ENCODE data around the gene RGS3.

Gene RGS3

GRCh38 chr9:113514061-113514460, 50.5 kb downstream of the RGS3 start:
- no peak for DNase-seq

- DNase-seq = no peak
These were observed 51.2 kb downstream of the RGS3 start for GRCh38 chr9:113514748-113515147.

GRCh38 chr9:113515862-113516261, 52.3 kb downstream of the RGS3 start:
- DNase-seq = no peak

GRCh38 chr9:113516840-113517577, 53.5 kb downstream of the RGS3 start:
- DNase-seq = peak; percentile 46

- peak; percentile 29 for DNase-seq
These were observed 56.0 kb downstream of the RGS3 start for GRCh38 chr9:113519426-113520108.

GRCh38 chr9:113520109-113520642, 56.6 kb downstream of the RGS3 start:
- DNase-seq = no peak

GRCh38 chr9:113521693-113522255, 58.2 kb downstream of the RGS3 start:
- DNase-seq = no peak

- DNase-seq = no peak
These were observed 58.9 kb downstream of the RGS3 start for GRCh38 chr9:113522419-113522818.

- no peak for DNase-seq
These were observed 59.3 kb downstream of the RGS3 start for GRCh38 chr9:113522858-113523257.

GRCh38 chr9:113523421-113524141, 60.1 kb downstream of the RGS3 start:
- DNase-seq = no peak

- no peak for DNase-seq
These were observed 60.9 kb downstream of the RGS3 start for GRCh38 chr9:113524468-113524867.

GRCh38 chr9:113525205-113525604, 61.7 kb downstream of the RGS3 start:
- no peak for DNase-seq

GRCh38 chr9:113525831-113526230, 62.3 kb downstream of the RGS3 start:
- DNase-seq = no peak

GRCh38 chr9:113526231-113526746, 62.8 kb downstream of the RGS3 start:
- DNase-seq = no peak

- no peak for DNase-seq
These were observed 63.3 kb downstream of the RGS3 start for GRCh38 chr9:113526841-113527240.

- DNase-seq = no peak
These were observed 64.6 kb downstream of the RGS3 start for GRCh38 chr9:113528088-113528487.

GRCh38 chr9:113528811-113529210, 65.3 kb downstream of the RGS3 start:
- no peak for DNase-seq

- DNase-seq = no peak
These were observed 65.9 kb downstream of the RGS3 start for GRCh38 chr9:113529336-113530009.

GRCh38 chr9:113530022-113530635, 66.6 kb downstream of the RGS3 start:
- no peak for DNase-seq

- DNase-seq = no peak
These were observed 67.4 kb downstream of the RGS3 start for GRCh38 chr9:113530942-113531341.

GRCh38 chr9:113531919-113532808, 68.6 kb downstream of the RGS3 start:
- DNase-seq = no peak
